SU-DHL-6 (cell line): ENCODE measurements around the gene TBC1D5.

ENCODE experiments used
- H2AFZ ChIP-seq: fragments of 200-600 bp; sonication (generic); 2 replicates; pipeline ENCODE4 v1.6.1; 2014; ENCODE audit warnings: low read depth, mild to moderate bottlenecking, moderate library complexity, mixed read lengths, antibody characterized with exemption, low read length; ENCODE audit not compliant: severe bottlenecking
- H3F3A ChIP-seq: fragments of 200-600 bp; shearing (Covaris generic); 2 replicates; pipeline ENCODE4 v1.6.0; 2016; ENCODE audit warnings: antibody characterized with exemption, mild to moderate bottlenecking; ENCODE audit not compliant: insufficient read depth
- H3K27ac ChIP-seq: fragments of 200-600 bp; sonication (generic); 2 replicates; pipeline ENCODE4 v1.5.1; 2016; ENCODE audit warnings: low read depth, mild to moderate bottlenecking, low read length, moderate library complexity, mixed read lengths
- H3K27me3 ChIP-seq: fragments of 200-600 bp; sonication (generic), shearing (Covaris generic); 2 replicates; pipeline ENCODE4 v1.6.0; 2014; ENCODE audit warnings: mild to moderate bottlenecking, low read length
- H3K36me3 ChIP-seq: fragments of 200-600 bp; sonication (generic); 2 replicates; pipeline ENCODE4 v1.6.1; 2014; ENCODE audit warnings: mild to moderate bottlenecking, low read length, mixed read lengths
- H3K4me2 ChIP-seq: fragments of 300-600, 200-600 bp; shearing (Covaris generic), sonication (generic); 2 replicates; pipeline ENCODE4 v1.6.0; 2014; ENCODE audit warnings: low read length, low read depth, mild to moderate bottlenecking; ENCODE audit not compliant: poor library complexity, severe bottlenecking
- H3K4me3 ChIP-seq: fragments of 200-600 bp; sonication (generic); 2 replicates; pipeline ENCODE4 v1.5.1; 2014; ENCODE audit warnings: antibody characterized with exemption, low read length, mild to moderate bottlenecking, mixed read lengths; ENCODE audit not compliant: insufficient read depth, poor library complexity, severe bottlenecking
- H3K79me2 ChIP-seq: fragments of 200-600 bp; sonication (generic); 2 replicates; pipeline ENCODE4 v1.6.1; 2014; ENCODE audit warnings: mild to moderate bottlenecking, low read length, moderate library complexity; ENCODE audit not compliant: insufficient read depth
- H3K9ac ChIP-seq: fragments of 200-600 bp; sonication (generic); 2 replicates; pipeline ENCODE4 v1.7.0; 2014; ENCODE audit warnings: mild to moderate bottlenecking, low read length
- H3K9me2 ChIP-seq: fragments of 200-600 bp; sonication (generic); replicated peaks from 2 replicates; pipeline ENCODE4 v1.6.1; 2014; ENCODE audit warnings: low read length; ENCODE audit not compliant: insufficient read depth
- H3K9me3 ChIP-seq: fragments of 200-600 bp; sonication (generic); 2 replicates; pipeline ENCODE4 v1.6.1; 2014; ENCODE audit warnings: low read length, mixed read lengths; ENCODE audit not compliant: insufficient read depth
- H4K20me1 ChIP-seq: fragments of 200-600 bp; sonication (generic); 2 replicates; pipeline ENCODE4 v1.6.1; 2014; ENCODE audit warnings: low read depth, mild to moderate bottlenecking, antibody characterized with exemption, low read length, moderate library complexity, mixed read lengths
- CTCF ChIP-seq: fragments of 200-600 bp; sonication (generic); IDR thresholded peaks from one replicate; pipeline ENCODE4 v1.5.1; 2017; ENCODE audit warnings: antibody characterized with exemption, mild to moderate bottlenecking, low read length, moderate library complexity; ENCODE audit not compliant: insufficient read depth, poor library complexity, severe bottlenecking
- EZH2phosphoT487 ChIP-seq: fragments of 200-600 bp; sonication (generic), shearing (Covaris generic); conservative IDR thresholded peaks from 2 replicates; pipeline ENCODE4 v1.6.1; 2018; ENCODE audit warnings: mild to moderate bottlenecking, antibody characterized with exemption, low read length, moderate library complexity, mixed read lengths

TBC1D5 gene

DNA sequence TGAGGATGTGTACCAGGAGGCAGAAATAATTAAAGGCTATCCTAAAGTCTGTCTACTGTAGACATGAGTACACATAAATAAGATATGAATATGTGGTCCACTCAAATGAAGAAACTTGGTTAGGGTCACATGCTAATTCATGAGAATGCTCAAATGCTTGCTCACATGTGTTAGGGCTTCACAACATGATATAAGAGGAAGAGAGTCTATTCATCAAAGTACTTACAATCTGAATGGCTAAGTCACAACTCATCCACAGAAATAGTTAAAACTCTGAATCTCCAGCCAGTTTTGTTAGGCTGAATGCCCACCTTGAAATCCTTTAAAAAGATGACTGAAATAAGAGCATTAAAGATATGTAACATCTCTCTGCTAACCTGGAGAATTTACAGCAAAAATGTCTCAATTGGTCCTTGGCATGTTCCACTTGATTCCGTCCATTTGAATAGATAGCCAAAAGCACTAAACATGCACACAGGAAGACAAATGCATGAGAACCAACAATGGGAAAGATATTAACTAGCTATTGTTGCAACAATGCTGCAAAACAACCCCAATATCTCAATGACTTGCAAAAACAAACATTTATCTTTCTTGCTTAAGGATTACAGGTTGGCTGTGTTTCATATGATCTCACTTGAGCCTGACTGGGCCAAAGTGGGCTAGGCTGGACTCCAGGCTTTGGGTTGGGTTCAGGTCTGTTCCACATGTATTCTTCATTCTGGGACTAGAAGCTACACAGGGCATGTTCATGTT lies 10.6 kb upstream of the TBC1D5 start:
- Histone ChIP-seq H3K4me3 (no peak overlapping the region), H3K9ac (no peak overlapping the region), H2AFZ (no peak overlapping the region), H3K27ac (no peak overlapping the region), H3K27me3 (no peaks in the 10 kb centered on the region), H3F3A (no peaks in the 10 kb centered on the region), H3K36me3 (no peaks in the 10 kb centered on the region), H3K9me2 (no peaks in the 10 kb centered on the region), H4K20me1 (no peaks in the 10 kb centered on the region), H3K4me2 (no peak overlapping the region), H3K79me2 (no peaks in the 10 kb centered on the region), H3K9me3 (no peaks in the 10 kb centered on the region)
- no peak for TF ChIP-seq EZH2phosphoT487
- TF ChIP-seq CTCF = no peak

DNA sequence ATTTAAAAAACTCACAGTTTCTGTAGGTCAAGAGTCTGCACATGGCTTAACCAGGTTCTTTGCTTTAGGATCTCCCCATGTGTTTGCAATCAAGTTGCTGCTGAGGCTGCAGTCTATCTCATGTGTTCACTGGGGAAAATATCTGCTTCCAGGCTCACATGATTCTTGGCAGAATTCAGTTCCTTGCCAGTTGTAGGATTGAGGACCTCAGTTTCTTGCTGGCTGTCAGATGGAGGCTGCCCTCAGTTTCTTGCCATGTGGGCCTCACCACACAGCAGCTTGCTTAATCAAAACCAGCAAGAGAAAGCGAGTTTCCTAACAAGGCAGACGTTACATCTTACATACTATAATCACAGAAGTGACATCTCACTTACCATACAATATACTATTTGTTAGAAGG lies 10.0 kb upstream of the TBC1D5 start:
- Histone ChIP-seq H3K9ac (no peak overlapping the region), H3K9me2 (no peaks in the 10 kb centered on the region), H3K27ac (no peak overlapping the region), H3K4me3 (no peak overlapping the region), H3K79me2 (no peaks in the 10 kb centered on the region), H2AFZ (no peak overlapping the region), H3K27me3 (no peaks in the 10 kb centered on the region), H3K4me2 (no peak overlapping the region), H4K20me1 (no peaks in the 10 kb centered on the region), H3K36me3 (no peaks in the 10 kb centered on the region), H3K9me3 (no peaks in the 10 kb centered on the region), H3F3A (no peaks in the 10 kb centered on the region)
- TF ChIP-seq EZH2phosphoT487 = no peak
- no peak for TF ChIP-seq CTCF

DNA sequence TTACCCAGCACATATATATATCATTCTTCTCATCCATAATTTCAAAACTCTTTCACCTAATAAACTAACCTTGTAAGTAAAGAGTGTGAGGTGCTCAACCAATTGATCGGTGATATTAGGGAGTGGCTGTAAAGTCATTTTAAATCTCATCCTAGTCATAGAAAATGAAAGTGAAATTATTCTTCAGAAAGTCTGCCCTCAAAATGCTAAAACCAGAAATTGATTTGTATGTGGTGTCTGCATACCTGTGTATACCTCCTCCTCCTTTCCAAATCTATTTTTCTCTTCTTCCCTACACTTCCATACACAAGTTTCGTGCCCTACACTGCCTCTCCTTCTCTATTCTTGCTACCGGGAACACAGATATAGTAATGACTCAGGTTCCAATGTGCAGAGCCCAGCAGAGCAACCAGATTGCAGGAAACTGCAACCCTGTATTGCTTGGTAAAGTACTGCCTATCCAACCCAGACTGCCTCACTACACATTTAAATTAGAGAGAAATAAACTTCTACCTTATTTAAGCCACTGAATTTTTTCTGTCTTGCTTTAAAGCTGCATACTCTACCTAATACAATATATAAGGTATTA lies 7.4 kb upstream of the TBC1D5 start:
- Histone ChIP-seq H3F3A (no peaks in the 10 kb centered on the region), H2AFZ (no peak overlapping the region), H3K9me2 (no peaks in the 10 kb centered on the region), H3K4me3 (no peak overlapping the region), H3K36me3 (no peaks in the 10 kb centered on the region), H3K4me2 (peak overlapping the region; percentile 32), H4K20me1 (no peaks in the 10 kb centered on the region), H3K79me2 (no peaks in the 10 kb centered on the region), H3K9ac (no peak overlapping the region), H3K27ac (no peak overlapping the region), H3K27me3 (no peaks in the 10 kb centered on the region), H3K9me3 (no peaks in the 10 kb centered on the region)
- TF ChIP-seq CTCF (no peak), EZH2phosphoT487 (no peak)
